Sigmoid colon (tissue), 7 donors: ENCODE results near the gene PUSL1. TPM values are rescaled to one million over a fixed set of nuclear protein-coding genes. Genes with fewer than 3 reads are reported as not detected.

ENCODE experiments used
- DNase-seq: peaks from one replicate; pipeline ENCODE4 v3.0.0-alpha.2; 2019
- H3K27ac ChIP-seq, 4 donors: fragments of 200-600 bp; sonication (generic); one replicate each; pipeline ENCODE4 v1.5.1; 2016 to 2019; ENCODE audit warnings: mild to moderate bottlenecking in 1 of 4
- H3K27me3 ChIP-seq, 3 donors: fragments of 200-600 bp; sonication (generic); one replicate each; pipeline ENCODE4 v1.5.1; 2019; ENCODE audit warnings: mild to moderate bottlenecking in 1 of 3
- H3K36me3 ChIP-seq, 4 donors: fragments of 200-600 bp; sonication (generic); one replicate each; pipeline ENCODE4 v1.5.1; 2016 to 2019
- H3K4me1 ChIP-seq, 4 donors: fragments of 200-600 bp; sonication (generic); one replicate each; pipeline ENCODE4 v1.5.1; 2017 to 2019
- H3K4me3 ChIP-seq, 4 donors: fragments of 200-600 bp; sonication (generic); one replicate each; pipeline ENCODE4 v1.5.1; 2017 to 2019; ENCODE audit warnings: mild to moderate bottlenecking in 2 of 4, moderate library complexity in 1 of 4
- H3K9me3 ChIP-seq, 4 donors: fragments of 200-600 bp in 3 of 4; sonication (generic) in 3 of 4; one replicate each; pipeline versions ENCODE4 v1.5.1 to v1.6.1; 2013 to 2019
- CTCF ChIP-seq, 4 experiments: fragments of 450-650 bp in 3 of 4; fragments of 200-600 bp in 1 of 4; IDR thresholded peaks; one replicate each; pipeline ENCODE4 v1.5.1; 2016 to 2019; ENCODE audit warnings: antibody characterized with exemption in 4 of 4, mild to moderate bottlenecking in 3 of 4, moderate library complexity in 2 of 4
- EP300 ChIP-seq, 4 donors: sonication (generic); formaldehyde crosslinking; IDR thresholded peaks; one replicate each; pipeline ENCODE4 v1.6.1; 2017; ENCODE audit warnings: antibody characterized with exemption in 4 of 4
- POLR2A ChIP-seq, 2 donors: fragments of 450-650 bp; IDR thresholded peaks; one replicate each; pipeline ENCODE4 v1.6.1; 2016; ENCODE audit warnings: antibody characterized with exemption in 2 of 2, mild to moderate bottlenecking in 2 of 2, moderate library complexity in 2 of 2
- POLR2AphosphoS5 ChIP-seq, 4 donors: sonication (generic); formaldehyde crosslinking; IDR thresholded peaks; one replicate each; pipeline ENCODE4 v1.6.1; 2017; ENCODE audit warnings: antibody characterized with exemption in 4 of 4
- WGBS, 2 donors: extraction: QIAGEN DNeasy Blood & Tissue Kit; methylation state at CpG; one replicate each; pipeline ENCODE4 v1.1.7; 2013; 5-methylcytosine and 5-hydroxymethylcytosine counted together
- intact Hi-C: fragments of 100-400 bp; cut with DNase I; formaldehyde crosslinking; loops from one replicate; pipeline ENCODE4 v1.15.1; 2023
- polyA plus RNA-seq, 3 donors: library from polyadenylated mRNA; stranded (reverse); fragments of 200-250 nt; gene quantifications; one replicate each; pipeline ENCODE4 v1.2.3, GENCODE V29; 2013
- total RNA-seq, 4 donors: library from RNA; depleted of rRNA; stranded (reverse); fragments of >200 nt; gene quantifications; one replicate each; pipeline ENCODE4 v1.1.0, GENCODE V29; 2016
- donor health status: healthy with polysubstance abuse.
- donor health status: Bipolar disorder and iron deficiency.
- donor health status: healthy.

Gene PUSL1
- total and polyA plus RNA-seq, 7 donors, result 12.6 to 24.0 (median 18.9) TPM

DNA sequence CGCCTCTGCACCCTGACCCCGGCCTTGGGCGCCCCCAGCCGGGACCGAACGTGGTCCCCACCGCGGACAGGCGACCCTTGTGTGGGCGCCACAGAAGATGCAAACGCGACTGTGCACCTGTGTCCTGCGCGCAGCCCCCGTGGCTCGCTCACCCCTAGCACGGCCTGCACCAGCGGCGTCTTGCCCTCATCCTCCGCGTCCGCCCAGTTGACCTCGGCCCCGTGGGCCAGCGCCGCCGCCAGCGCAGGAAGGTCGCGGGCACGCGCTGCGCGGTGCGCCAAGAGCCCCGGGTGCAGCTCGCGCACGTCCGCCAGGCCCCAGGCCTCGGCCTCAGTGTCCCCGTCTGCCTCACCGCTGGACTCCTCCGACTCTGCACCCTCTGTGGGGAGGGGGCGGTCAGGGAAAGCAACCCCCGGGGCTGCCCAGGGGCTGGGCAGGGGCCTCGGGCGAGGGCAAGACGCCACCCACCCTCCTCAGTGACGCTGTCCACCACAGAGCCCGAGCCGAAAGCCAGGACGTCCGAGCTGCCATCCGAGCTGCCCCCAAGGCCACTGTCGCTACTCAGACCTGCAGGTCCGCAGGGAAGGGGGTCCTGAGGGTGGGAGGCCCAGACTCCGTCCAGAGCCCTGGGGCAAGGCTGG, 14.0 kb upstream of the PUSL1 start:
- H3K4me1 ChIP-seq, result peaks cover 0 to 9% (median 4%) of the 10 kb centered on the region in 4 donors
- TF ChIP-seq EP300 (IDR thresholded peaks at IDR 0.05), result no peak
- TF ChIP-seq POLR2AphosphoS5 (IDR thresholded peaks at IDR 0.05), result no peak
- TF ChIP-seq CTCF (IDR thresholded peaks at IDR 0.05), result no peak
- no peak for TF ChIP-seq POLR2A (IDR thresholded peaks at IDR 0.05)
- H3K4me3 ChIP-seq, result no peak overlapping the region
- H3K27me3 ChIP-seq, result no peaks in the 10 kb centered on the region
- H3K36me3 ChIP-seq, result peaks cover 0 to 44% (median 13%) of the 10 kb centered on the region in 4 donors
- 93 to 95% methylated on average over 58 of the region's 58 CpGs for WGBS, 2 donors
- no peak for DNase-seq
- no peaks in the 10 kb centered on the region for H3K9me3 ChIP-seq
- no peak overlapping the region for H3K27ac ChIP-seq
- intact Hi-C loops, result no loop called here

DNA sequence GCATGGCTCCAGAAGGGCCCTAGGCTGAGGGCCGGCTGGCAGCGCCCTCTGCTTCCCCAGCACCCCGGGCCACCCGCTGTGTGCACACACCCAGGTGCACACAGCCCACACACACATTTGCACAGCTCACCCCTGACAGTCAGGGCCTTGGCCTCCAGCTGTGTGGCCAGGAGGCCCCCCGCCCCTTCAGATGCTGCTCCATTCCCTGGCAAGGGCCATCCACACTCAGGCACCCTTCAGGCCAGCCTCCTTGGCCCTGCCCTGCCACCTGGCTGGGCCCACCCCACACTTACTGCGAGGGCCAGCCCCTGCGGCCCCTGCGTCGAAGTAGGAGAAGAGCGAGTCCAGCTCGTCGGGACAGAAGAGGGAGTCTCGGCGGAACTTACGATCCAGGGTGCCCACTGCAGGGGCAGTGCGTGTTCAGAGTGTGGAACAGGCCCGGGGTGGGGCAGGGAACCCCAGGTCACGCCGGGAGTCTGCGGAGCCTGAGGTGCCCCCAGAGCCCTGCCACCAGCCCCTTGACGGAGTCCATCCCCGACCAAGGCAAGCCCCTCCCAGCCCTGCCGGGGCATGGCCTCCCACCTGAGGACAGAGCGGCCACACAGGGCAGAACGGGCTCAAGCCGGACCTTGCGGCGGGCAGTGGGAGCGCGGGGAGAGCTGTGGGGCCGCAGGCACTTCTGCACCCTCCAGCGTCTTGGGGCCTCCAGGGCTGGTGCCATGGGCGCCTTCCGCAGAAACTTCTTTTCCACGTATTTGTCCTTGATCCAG, 13.1 kb upstream of the PUSL1 start:
- Histone ChIP-seq H3K27me3 (no peaks in the 10 kb centered on the region), H3K4me1 (peaks cover 0 to 9% (median 4%) of the 10 kb centered on the region in 4 donors), H3K4me3 (no peak overlapping the region), H3K9me3 (no peaks in the 10 kb centered on the region), H3K27ac (no peak overlapping the region), H3K36me3 (peaks cover 0 to 44% (median 13%) of the 10 kb centered on the region in 4 donors)
- TF ChIP-seq POLR2A (IDR thresholded peaks at IDR 0.05), result no peak
- no peak for TF ChIP-seq POLR2AphosphoS5 (IDR thresholded peaks at IDR 0.05)
- no peak for TF ChIP-seq CTCF (IDR thresholded peaks at IDR 0.05)
- TF ChIP-seq EP300 (IDR thresholded peaks at IDR 0.05), result no peak
- DNase-seq, result no peak
- 95% methylated on average over 35 of the region's 35 CpGs for WGBS, 2 donors
- intact Hi-C loops, result no loop called here

- Histone ChIP-seq H3K4me1 (peaks cover 0 to 4% (median under 1%) of the 10 kb centered on the region in 4 donors), H3K9me3 (no peaks in the 10 kb centered on the region), H3K27ac (no peak overlapping the region), H3K4me3 (no peak overlapping the region), H3K27me3 (no peaks in the 10 kb centered on the region), H3K36me3 (peaks cover 0 to 44% (median 13%) of the 10 kb centered on the region in 4 donors)
- intact Hi-C loops, result no loop called here
- TF ChIP-seq POLR2A (IDR thresholded peaks at IDR 0.05) (no peak), POLR2AphosphoS5 (IDR thresholded peaks at IDR 0.05) (no peak)
- 93 to 94% methylated on average over 62 of the region's 62 CpGs for WGBS, 2 donors
- DNase-seq, result no peak
Measured at GRCh38 chr1:1296070-1297061, 12.0 kb upstream of the PUSL1 start.

DNA sequence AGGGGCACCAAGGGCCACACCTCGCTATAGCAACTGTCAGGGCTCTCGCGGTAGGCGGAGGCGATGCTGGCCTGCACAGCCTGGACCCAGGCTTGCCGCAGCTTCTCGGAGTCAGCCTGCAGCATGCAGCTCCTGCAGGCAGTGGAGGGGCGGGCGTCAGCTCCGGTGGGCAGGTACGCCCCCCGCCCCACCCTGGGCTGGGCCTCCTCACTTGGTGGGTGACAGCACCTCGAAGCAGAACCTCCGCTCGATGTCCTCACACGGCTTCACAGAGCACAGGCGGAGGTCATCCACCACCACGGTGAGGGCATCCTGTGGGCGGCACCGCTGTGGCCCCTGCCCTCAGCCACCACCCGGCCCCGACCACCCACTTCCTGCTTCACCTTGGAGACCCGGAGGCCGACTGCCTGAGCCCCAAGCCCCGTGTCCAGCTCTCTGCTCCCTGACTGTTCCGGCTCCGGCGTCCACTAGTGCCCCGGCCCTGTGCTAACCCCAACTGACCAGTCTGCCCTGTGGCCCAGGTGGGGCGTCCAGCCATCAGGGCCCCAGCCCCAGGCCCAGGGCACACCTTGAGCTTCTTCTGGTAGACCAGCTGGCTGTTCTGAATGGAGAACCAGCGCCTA, 10.5 kb upstream of the PUSL1 start:
- Histone ChIP-seq H3K36me3 (peaks cover 0 to 44% (median 13%) of the 10 kb centered on the region in 4 donors), H3K4me1 (peaks cover 0 to under 1% (median 0%) of the 10 kb centered on the region in 4 donors), H3K27me3 (no peaks in the 10 kb centered on the region), H3K4me3 (no peak overlapping the region), H3K9me3 (no peaks in the 10 kb centered on the region), H3K27ac (no peak overlapping the region)
- DNase-seq, result no peak
- intact Hi-C loops, result no loop called here
- TF ChIP-seq EP300 (IDR thresholded peaks at IDR 0.05), result no peak
- no peak for TF ChIP-seq POLR2A (IDR thresholded peaks at IDR 0.05)
- no peak for TF ChIP-seq CTCF (IDR thresholded peaks at IDR 0.05)
- TF ChIP-seq POLR2AphosphoS5 (IDR thresholded peaks at IDR 0.05), result no peak
- WGBS, 2 donors, result 93 to 96% methylated on average over 31 of the region's 31 CpGs
